Muscle of arm (tissue), 12 donors: ENCODE results near the gene PNMA8B. TPM values are rescaled to one million over a fixed set of nuclear protein-coding genes. Genes with fewer than 3 reads are reported as not detected.
A peak's percentile ranks its signal among the peaks of the same experiment; 100 is the strongest.

Experiments
- DNase-seq: peaks from one replicate; pipeline ENCODE4 v3.0.0-alpha.2; 2013
- polyA plus RNA-seq, 12 donors: library from polyadenylated mRNA; unstranded; fragments of 120-200 nt; gene quantifications; one replicate each; pipeline ENCODE4 v1.2.1, GENCODE V29; 2013; ENCODE audit not compliant: insufficient read length in 12 of 12

Gene PNMA8B
- polyA plus RNA-seq, 12 donors: 1.8 to 5.1 (median 2.3) TPM; not detected in 2

DNA sequence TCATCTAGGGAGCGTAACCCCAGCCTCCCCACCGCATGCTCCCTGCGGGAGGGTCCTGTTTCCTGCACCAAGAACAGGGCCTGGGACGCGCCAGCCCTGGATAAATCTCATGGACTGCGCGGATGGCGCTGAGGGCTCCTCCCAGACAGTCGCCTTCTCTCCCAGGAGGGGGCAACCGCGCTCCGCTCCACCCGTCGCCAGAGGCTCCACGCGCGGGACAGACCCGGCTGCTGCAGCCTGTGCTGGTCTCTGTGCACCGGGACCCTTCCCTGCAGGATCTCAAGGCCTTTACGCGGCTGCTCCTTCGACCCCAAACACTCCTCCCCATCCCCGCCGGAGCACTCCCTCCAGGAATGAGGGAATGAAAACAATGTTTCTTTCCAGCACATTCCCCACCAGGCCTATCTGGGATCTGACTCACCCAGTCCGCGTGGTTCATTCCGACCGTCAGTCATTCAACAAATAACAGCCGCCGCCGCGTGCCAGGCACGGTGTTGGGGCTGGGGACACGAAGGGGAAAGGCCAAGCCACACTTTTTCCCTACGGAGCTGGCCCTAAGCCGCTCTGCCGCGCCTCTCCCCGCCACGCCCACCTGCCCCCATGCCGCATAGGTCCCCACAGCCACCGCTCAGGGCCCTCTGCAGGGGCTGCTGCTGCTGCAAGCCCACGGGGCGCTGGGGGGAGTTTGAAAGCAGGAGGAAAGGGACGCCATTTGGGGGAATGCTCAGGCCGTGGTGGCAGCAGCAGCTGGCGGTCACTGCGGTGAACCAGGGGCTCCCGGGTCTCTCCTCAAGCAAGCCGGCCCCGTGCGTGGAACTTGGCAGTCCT is 6.0 kb downstream of the PNMA8B start:
- no peak for DNase-seq

DNA sequence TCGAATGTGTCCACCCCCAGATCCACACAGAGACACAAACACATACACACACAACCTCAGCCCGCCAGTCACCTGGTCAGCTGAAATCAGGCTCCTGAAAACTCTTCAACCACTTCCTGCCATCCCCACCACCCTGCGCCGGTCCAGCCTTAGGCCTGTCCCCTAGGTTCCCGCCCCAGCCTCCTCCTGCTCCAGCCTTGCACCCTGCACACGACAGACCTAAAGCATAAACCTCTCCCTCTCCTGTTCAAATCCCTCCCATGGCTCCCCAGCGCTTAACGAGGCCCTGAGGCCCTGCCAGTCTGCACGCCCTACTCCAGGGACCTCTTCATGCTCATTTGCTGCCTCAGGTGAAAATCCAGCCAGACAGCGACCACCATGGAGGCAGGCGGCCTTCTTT is 7.1 kb downstream of the PNMA8B start:
- DNase-seq: no peak

DNA sequence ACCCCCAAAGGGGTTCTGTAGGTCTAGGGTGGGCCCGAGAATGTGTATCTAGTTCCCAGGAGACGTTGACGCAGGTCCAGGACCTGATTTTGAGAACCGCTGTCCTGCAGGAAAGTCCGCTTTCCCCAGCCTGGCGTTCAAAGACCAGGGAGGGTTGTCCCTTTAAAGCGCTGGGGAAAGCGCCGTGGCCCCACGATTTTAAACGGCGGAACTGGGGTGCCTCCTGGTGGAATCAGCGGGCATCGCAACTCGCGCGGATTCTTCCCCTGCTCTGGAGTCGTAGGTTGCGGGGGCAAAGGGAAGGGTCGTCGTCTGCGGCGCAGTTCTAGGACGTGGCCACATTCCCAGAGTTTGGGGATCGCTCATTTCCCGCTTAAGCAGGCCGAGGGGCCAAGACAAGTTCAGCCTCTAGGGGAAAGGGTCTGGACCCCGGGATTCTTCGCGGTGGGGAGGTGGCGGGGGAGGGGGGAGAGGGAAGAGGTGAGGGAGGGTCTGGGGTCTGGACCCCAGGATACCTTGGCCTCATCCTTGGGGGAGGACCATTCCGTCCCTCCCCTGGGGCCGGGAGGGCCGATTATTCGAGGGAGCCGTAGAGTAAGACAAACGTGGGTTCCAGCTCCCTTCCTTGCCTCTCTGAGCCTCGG is 7.7 kb downstream of the PNMA8B start:
- DNase-seq: peak; percentile 87

DNA sequence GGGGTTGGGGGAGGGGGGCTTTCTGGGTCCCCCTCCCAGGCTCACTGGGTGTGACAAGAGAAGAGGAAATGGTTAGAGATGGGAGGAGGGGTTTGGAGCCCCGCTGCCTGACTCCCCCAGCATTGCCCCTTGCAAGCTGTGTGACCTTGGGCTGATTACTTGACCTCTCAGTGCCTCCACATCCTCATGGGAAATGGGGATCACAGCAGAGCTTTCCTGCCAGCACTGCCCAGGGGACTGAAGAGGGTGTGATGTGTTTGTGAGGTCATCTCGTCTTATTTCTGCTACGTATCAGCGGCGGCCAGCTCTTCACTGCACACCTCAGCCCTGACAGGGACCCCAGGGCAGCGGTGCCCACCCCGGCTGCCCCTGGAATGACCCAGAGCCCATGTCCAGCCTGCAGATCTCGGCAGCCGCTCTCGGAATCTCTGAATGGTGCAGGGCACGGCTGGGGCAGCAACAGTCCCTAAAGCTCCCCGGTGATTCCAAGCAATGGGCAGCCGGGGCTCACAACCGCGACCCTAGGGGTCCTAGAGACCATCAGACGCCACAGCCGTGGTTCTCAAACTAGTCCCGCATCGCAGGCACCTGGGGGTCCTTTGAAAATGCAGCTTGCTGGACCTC is 8.4 kb downstream of the PNMA8B start:
- DNase-seq: no peak

DNA sequence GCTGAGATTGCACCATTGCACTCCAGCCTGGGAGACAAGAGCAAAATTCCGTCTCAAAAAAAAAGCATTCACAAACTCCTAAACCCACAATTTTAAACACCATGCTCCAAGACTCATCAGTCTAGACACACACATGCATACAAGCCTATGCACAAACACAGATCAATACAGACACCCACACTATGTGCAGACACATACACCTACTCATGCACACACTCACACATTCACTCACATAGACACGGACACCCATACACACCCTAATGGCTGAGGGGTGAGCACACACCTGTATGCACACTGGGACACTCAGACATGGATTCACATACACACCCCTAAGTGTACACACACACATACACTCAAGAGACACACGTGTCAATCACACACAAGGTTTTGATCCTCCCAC is 9.3 kb downstream of the PNMA8B start:
- no peak for DNase-seq

DNA sequence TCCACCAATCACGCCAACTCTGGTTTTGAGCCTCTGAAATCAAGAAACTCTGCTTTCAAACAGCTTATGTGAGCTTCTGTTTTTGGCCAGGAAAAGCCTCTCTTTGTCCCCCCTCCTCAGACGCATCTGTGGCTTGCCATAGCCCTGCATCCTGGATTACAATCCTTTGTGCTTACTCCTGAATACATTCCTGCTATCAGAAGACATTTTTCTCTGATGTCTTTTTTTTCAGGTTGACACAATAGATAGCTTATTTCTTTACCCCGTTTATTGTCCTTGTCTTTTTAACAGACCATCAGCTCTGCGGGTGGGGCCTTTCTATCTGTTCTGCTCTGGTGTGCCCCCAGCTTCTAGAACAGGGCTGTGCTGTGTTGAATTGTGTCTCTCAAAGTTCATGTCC is 11.0 kb downstream of the PNMA8B start:
- DNase-seq: no peak

DNA sequence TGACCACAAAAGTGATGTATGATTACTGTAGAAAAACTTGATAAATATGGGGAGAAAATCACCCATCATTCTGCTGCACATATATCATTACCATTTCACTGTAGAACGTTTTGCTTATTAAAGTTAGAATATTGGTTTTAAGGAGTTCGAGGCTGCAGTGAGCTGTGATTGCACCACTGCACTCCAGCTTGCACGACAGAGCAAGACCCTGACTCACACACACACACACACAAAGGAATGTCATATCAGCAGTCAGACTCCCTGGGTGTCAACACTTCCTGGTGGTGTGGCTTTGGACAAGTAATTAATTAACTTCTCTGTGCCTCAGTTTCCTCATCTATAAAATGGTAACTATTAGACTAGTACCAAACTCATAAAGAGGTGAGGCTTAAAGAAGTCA is 13.0 kb downstream of the PNMA8B start:
- DNase-seq: no peak

DNA sequence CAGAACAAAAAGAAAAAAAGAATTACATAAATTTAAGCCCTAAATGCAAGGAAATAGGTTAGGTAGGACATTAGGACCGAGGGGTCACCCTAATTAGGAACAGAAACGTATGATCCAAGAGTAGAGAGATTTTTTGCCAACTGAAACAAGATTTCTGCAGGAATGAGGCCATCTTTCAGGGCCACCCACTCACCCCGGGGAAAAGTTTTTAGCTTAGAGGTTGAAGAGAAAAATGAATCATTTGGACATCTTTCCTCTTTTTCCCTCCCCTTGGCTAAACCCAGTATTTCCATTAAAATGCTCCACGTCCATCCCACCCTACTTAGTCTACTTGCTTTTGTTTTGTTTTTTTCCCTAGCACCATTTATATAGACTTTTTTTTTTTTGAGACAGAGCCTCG is 13.7 kb downstream of the PNMA8B start:
- DNase-seq: peak; percentile 92

DNA sequence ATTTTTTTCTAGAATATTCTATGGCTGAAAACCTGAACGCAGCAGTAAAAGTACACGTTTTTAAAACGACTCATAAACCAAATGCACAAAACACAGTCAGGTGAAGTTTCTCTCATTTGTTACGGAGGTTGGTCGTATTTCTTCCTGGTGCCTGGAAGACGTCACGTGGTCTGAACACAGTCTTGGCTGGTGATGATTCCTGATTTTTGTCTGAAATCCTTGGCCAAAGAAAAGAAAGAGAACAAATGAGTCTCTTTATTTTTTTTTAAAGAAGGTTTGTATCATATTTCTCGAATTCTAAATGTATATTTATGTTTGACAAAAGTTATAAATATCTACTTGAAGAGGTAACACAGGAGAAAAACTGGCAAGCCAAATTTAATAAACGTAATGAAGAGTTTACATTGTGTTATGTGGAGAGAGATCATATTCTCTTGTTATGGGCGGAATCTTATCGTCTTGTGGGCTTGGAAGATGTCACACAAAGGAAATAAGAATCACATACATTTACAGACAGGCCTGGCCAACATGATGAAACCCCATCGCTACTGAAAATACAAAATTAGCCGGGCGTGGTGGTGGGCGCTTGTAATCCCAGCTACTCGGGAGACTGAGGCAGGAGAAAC is 14.3 kb downstream of the PNMA8B start:
- DNase-seq: no peak

DNA sequence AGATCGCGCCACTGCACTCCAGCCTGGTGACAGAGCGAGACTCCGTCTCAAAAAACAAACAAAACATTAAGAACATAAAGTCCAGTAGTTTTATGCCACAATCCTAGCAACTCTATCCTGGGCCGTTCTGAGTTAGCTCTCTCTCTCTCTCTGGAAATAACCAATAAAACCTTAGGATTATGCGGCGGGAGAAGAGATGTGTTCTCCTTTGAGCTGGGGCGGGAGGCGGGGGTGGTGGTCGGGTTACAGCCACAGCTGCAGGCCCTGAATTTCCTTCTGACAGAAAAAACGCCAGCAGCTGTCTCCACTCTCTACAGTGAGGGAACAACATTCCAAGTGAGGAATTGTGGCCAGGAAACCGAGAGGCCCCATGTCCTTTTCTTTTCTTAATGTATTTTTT is 15.3 kb downstream of the PNMA8B start:
- DNase-seq: peak; percentile 97

DNA sequence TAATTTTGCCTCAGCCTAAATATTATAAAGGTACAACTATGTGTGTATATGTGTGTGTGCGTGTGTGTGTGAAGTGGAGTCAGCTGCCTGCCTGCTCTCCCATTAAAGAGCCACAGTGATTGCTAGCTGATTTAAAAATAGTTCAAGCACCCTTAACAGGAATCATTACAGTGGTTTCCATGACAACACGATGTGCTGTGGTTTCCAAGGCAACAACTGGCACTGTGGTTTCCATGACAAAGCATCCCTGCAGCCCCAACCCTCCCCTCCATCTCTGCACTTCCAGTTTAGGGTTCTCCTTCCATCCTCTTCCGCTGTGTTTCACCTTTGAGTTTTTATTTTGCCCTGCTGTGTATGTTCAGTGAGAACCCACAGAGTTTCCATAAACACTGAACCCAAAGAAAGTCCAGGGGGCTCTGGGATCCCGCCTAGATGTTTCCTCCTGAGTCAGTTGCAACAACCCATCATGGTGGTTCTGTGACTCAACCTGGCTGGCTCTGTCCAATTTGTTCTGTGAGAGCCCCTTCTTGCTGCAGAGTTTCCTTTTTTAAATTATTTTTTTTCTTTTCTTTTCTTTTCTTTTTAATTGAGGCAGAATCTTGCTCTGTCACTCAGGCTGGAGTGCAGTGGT is 17.2 kb downstream of the PNMA8B start:
- no peak for DNase-seq

DNA sequence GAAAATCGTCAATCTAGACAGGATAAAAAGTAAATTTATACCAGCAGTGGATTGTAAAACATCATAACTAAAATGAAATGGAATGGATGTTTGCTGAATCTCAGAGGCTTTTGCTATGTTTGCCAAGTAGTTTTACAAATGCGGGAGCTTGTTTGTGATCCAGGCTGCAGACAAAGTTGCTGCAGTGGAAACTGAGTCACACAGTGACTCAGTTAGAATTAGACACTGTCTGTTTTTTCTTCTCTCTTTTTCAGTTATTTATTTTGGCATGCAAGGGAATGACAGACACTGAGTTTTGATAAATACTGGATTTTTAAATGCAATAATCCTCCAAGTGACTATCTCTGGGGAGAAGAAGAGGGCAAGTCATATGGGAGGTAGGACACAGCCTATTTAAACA is 19.7 kb downstream of the PNMA8B start:
- no peak for DNase-seq

DNA sequence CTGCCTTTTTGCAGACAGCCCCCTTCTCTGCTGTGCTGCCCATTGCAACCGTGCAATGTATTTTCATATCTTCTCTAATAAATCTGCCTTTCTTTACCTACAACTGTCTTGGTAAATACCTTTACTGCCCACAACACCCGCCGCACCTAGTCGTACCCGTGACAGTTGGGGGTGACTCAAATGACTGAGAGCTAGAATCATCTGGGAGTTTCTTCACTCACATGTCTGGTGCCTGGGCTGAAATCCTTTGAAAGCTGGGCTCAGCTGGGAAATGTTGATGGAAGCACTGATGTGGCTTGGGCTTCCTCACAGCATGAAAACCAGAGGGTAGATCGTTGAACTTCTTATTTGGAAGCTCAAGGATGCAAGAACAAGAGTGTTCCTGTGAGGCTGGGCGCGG is 21.5 kb downstream of the PNMA8B start:
- DNase-seq: no peak

DNA sequence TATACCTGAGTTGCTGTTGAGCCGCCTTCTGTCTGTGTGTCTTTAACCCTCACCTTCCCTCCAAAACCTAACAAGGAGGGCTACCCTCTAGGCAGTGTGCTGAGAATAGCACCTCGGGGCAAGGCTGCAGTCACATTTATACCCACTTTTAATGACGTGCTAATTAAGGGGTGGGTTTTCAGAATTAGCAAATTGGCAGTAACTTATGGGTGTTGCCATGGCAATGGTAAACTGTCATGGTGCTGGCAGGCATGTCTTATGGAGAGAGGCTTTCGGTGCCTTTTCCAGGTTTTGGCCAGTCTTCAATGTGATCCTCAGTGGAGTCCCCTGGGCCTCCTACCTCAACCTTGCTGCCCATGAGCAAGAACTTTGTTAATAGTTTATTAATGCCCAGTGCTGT is 23.1 kb downstream of the PNMA8B start:
- no peak for DNase-seq

DNA sequence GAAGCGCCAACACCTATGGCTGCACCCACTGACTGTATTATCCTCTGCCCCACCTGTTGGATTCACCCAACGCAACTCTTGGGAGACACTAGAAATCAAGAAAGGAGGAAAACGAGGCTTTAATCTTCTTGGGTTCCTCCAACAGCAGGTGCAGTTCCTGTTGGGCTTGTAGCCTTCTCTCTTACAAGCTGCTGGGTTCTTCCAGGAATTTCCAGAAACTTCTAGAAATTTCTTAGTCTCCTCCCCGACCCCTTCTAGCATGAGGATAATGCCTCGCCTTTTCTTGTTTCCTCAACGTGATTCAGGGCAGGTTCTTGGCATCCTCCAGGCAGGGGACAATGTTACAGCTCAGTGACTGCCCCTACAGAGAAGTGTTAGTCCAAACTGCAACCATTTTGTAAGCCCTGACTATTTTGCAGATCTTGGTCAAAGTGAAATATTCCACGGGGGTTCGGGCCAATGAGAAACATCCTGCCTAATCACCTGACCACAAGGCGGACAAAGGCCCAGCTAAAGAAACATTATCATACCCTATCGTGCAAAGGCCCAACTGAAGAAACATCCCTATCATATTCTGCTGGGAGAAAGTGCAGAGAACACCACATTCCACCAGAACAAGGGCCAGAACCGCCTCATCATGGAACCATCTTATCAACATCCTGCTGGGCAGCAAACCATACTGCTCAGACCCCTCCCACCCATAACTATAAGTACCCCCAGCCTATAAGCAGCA is 23.7 kb downstream of the PNMA8B start:
- DNase-seq: no peak

DNA sequence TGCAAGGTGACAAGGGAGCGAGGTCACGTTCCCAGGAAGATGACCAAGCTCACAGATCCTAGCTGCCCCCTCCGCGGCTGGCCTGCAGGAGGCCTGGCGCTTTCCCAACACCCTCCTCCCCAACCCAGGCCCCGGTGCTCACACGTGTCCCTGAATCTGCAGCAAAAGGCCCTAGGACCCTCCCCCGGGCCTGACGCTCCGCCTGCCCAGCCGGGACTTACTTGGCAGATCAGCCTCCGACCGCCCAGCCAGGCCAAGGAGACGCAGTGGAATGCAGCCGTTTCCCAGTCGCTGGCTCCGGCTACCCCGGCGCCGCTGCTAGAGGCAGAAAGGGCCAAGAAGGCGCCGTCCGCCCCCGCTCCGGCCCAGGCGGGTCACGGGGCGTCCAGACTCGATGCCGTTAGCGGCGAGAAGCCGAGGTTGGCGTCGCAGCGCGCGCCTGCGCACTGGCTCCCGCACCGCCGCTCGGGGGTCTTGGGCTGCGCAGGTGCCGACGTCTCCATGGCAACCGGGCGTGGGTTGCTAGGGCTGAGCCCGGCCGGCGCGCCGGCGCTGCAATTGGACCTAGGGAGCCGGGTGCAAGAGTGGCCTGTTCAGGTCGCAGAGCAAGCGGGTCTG is 24.4 kb downstream of the PNMA8B start, which contains the start of gene PNMA8A:
Gene PNMA8A, minus strand, starts transcription at position 448 of the 618 bp plus-strand sequence. CDS start 528 bp downstream, outside the sequence.
- DNase-seq: peak; percentile 88

DNA sequence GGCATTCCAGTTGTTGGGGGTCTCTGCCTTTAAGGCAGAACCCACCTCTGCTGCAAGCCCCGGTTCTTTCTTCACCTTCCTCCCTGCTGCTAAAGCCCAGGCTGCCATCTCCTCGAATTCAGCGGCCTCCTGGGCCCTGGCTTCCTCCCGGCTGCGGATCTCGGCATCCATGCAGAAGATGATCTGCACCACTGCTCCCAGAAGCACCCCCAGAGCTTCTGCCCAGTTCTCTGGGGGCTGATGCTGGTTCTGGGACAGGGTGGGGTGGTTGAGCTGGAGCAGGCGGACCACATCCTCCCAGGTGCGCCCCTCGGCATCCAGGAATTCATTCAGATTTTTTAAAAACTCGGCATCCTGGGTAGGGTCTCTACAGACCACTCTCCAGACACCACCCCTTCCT is 25.3 kb downstream of the PNMA8B start:
- DNase-seq: no peak

DNA sequence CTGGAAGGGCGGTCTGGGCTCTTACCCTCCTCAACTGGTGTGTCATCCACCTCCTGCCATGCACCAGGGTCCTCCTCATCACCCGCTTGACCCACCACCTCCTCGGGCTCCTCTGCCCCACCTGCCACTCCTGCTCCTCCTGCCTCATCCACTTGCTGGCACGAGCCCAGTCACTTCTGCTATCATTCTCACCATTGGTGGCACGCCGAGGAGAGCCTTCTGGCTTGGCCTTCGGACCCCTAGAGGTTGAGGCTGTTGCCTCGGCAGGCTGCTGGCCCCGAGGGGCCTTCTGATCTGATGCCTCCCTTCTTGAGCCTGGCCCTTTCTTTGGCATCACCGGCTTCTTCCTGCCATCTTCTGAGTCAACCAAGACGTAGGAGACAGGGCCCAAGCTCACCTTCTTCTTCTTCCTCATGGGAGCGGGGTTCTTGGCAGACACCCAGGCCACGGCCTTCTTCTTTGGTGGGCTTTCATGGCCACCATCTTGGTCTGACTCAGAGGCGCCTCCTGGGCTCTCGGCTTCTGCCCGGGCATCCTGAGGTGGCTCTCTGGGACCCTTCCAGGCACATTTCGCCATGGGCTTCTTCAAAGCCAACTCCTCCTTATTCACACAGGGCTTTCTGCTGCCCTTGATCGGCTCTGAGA is 26.0 kb downstream of the PNMA8B start:
- DNase-seq: no peak

DNA sequence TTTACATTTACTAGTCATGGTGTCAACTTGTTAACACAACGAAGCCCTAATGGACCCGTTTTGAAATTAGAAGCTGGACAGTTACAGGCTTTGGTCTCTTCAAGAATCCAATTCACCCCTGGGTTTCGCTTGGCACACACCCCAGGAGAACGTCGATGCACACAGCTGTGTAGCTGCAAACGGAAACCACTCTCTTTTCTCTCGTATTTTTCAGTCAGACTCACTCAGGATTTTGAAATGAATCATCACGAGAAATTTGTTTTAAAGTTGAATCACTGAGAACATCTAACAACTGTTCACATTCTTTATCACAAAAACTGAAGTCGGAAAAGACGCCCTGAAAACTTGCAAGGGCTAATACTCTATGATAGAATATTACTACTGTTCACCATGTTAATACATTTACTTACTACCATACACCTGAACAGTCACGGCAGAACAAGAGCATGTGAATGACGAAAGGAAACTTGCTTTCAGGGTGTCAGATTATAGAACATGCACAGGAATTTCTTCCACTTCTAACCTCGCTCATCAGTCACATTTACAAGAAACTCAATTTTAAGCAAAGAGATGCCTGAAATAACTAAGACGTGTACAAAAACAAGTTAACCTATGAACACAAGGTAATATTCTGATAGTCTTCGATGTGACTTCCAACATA is 29.0 kb downstream of the PNMA8B start:
- DNase-seq: peak; percentile 77

DNA sequence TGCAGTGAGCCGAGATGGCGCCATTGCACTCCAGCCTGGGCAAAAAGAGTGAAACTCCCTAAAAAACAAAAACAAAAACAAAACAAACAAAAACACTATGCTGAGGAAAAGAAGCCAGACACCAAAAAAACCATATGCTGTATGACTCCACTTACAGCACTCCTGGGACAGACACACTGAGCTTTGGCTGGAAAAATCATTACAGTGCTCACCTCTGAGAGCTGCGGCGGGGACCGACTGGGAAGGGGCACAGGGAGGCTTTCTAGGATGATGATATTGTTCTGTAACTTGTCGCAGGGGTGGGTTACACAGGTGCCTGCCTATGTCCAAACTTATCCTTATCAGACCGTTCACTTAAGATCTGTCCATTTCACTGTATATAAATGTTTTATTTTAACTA is 32.2 kb downstream of the PNMA8B start:
- no peak for DNase-seq
